ENCODE measurements around the gene RALB.
"Not testable (repeated sequence)": the region's sequence is repeated elsewhere in the genome, so short reads cannot be mapped to it uniquely, and the experiment has no call there.

RALB gene

DNA sequence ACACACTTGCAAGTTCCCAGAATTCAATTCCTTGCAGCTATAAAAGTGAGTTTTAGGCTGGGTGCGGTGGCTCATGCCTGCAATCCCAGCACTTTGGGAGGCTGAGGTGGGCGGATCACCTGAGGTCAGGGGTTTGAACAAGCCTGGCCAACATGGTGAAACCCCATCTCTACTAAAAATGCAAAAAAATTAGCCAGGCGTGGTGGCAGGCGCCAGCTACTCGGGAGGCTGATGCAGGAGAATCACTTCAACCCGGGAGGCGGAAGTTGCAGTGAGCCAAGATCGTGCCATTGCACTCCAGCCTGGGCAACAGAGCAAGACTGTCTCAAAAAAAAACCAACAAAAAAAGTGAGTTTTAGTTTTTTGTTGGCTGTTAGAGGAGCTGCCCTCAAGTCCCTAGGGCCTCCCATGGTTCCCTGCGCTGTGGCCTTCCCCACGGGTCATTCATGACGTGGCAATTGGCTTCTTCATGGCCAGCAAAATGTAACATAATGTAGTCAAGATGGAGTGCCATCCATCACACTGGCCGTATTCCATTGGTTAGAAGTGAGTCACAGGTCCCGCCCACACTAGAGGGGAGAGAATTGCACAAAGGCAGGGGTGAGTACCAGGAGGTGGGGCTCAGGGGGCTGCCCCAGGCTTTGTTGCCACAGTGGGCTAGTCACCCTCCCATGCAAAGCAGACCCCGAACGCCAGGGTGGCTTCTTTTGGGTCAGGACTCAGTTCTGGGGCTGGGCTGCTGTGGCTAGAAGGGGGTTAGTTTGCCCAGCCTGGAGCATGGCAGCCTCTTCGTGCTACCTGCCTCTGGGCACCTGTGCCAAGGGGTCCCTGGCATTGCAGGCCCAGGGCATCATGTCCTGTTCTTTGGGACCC lies 55.6 kb downstream of the RALB start:
- H3K4me3 ChIP-seq (ENCODE audit: low read depth, low read length) = no peak overlapping the region
- TF ChIP-seq, protein P1, sequence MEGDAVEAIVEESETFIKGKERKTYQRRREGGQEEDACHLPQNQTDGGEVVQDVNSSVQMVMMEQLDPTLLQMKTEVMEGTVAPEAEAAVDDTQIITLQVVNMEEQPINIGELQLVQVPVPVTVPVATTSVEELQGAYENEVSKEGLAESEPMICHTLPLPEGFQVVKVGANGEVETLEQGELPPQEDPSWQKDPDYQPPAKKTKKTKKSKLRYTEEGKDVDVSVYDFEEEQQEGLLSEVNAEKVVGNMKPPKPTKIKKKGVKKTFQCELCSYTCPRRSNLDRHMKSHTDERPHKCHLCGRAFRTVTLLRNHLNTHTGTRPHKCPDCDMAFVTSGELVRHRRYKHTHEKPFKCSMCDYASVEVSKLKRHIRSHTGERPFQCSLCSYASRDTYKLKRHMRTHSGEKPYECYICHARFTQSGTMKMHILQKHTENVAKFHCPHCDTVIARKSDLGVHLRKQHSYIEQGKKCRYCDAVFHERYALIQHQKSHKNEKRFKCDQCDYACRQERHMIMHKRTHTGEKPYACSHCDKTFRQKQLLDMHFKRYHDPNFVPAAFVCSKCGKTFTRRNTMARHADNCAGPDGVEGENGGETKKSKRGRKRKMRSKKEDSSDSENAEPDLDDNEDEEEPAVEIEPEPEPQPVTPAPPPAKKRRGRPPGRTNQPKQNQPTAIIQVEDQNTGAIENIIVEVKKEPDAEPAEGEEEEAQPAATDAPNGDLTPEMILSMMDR (IDR thresholded peaks at IDR 0.05; ENCODE audit: low read depth, low read length, missing control alignments) = no peak
- DNase-seq (ENCODE audit: low read depth) = no peak
- in situ Hi-C loops (cut with HindIII; ENCODE audit: low sequenced_read_pairs) = no loop called here

- in situ Hi-C loops (cut with HindIII; ENCODE audit: low sequenced_read_pairs) = no loop called here
- no peak for DNase-seq (ENCODE audit: low read depth)
- H3K4me3 ChIP-seq (ENCODE audit: low read depth, low read length) = no peak overlapping the region
- TF ChIP-seq, protein P1 (IDR thresholded peaks at IDR 0.05; ENCODE audit: low read depth, low read length, missing control alignments) = no peak
These were observed 57.5 kb downstream of the RALB start for GRCh38 chr2:120310136-120310535.

- in situ Hi-C loops (cut with HindIII; ENCODE audit: low sequenced_read_pairs); H3K4me3 ChIP-seq (ENCODE audit: low read depth, low read length); DNase-seq (ENCODE audit: low read depth): not testable (repeated sequence)
These were observed 58.2 kb downstream of the RALB start for GRCh38 chr2:120310841-120311240.

GRCh38 chr2:120312076-120312475 lies 59.4 kb downstream of the RALB start:
- no peak overlapping the region for H3K4me3 ChIP-seq (ENCODE audit: low read depth, low read length)
- in situ Hi-C loops (cut with HindIII; ENCODE audit: low sequenced_read_pairs) = no loop called here
- no peak for DNase-seq (ENCODE audit: low read depth)
- TF ChIP-seq, protein P1 (IDR thresholded peaks at IDR 0.05; ENCODE audit: low read depth, low read length, missing control alignments) = no peak

DNA sequence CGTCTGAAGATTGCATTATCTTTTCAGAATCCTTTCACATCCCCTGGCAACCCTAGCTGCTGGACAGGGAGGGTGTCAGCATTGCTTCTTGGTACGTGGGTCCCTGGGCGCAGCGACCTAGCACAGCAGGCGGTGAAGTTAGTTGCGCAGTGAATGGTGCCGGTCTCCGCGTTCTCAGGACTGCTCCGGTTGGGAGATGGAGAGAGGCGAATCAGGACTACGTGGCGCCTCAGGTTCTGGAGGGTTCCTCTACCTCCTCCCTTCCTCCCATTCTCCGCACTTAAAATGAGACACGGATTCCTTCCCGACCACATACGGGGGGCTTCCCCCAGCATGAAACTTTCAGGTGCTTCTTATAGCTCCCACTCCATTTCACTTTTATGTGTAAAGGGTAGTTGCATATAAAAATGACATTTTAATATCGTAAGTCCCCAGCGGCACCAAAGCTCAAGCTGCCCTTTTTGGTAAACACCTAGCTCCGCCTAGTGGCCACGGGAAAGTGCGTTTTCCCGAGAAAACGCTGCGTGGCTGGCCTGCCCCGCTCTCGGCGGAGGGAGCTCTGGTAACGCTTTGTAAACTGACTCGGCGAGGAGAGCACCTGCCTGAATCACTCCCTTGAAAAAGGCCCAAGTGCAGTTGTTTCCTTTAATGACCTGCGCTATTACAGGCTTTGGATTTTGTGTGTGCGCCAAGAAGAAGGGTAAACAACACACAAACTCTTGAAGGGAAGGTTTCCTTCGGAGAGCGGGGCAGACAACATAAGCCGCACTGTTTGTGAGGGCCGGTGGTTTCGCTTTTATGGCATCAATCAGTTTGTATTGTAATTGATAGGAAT lies 60.4 kb downstream of the RALB start:
- H3K4me3 ChIP-seq (ENCODE audit: low read depth, low read length) = peak overlapping the region; percentile 38
- in situ Hi-C loops (cut with HindIII; ENCODE audit: low sequenced_read_pairs) = no loop called here
- DNase-seq (ENCODE audit: low read depth) = peak; percentile 64
- TF ChIP-seq, protein P1 (IDR thresholded peaks at IDR 0.05; ENCODE audit: low read depth, low read length, missing control alignments) = peak; percentile 91

DNA sequence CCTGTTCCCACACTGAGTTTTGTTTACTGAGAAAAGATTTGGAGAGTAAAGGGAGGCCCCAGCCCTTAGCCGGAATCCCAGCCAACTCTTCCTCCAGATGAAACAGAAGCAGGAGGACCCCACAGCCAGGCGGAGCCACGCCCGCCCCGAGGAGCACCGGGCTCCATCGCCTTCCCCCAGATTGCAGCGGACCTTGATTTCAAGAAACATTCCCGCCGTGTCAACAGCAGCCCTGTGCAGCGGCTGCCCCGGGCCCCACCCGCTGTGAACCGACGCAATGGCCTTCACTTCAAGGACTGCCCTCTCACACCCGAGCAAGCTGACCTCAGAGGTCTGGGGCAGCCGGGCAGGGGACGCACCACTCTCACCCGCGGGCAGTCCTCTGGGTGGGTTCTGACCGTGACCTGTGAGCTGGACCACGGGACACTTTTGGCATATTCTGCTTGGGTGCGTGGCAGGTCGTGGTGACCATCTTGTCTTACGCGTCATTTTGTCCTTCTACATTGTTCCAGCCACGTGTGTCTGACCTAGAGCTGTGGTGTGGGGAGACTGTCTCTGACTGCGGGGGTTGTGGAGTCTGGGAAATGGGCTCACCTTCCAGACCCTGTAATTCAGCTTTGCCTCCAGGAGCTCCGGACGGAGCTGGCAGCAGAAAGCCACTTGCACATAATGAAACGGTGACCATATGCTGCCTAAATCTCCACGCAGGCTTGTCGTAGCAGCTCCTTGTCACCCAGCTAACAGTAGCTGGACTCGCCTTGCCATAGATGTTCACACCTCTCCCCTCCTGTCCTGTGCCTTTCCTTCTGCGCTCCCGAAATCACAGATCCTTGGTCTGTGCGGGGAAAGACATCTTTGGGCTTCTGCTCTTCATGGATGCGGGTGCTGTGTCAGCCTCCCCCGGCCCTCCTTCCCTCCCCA lies 61.3 kb downstream of the RALB start:
- peak overlapping the region; percentile 38 for H3K4me3 ChIP-seq (ENCODE audit: low read depth, low read length)

More for the DNA sequence above, 61.3 kb downstream of the RALB start:
- no peak for DNase-seq (ENCODE audit: low read depth)
- TF ChIP-seq, protein P1 (IDR thresholded peaks at IDR 0.05; ENCODE audit: low read depth, low read length, missing control alignments) = no peak
- in situ Hi-C loops (cut with HindIII; ENCODE audit: low sequenced_read_pairs) = no loop called here

All from astrocyte of the cerebellum (primary cell).